WTC11 (cell line): Measurements from ENCODE around the gene PPARA. TPM values are rescaled to one million over a fixed set of nuclear protein-coding genes. Genes with fewer than 3 reads are reported as not detected.

Source experiments
- ATAC-seq: fragments of 200-7000 bp; cut with Tn5 transposase; 2 replicates; pipeline ENCODE4 v1.10.0; 2021; ENCODE audit warnings: mild to moderate bottlenecking, moderate library complexity
- CTCF ChIA-PET: fragments of 300-600 bp; sonication (Branson Sonifier 250); formaldehyde crosslinking; loops from one replicate; lab custom pipeline; 2021; ENCODE audit warnings: antibody characterized with exemption; lab: Charles Lee
- POLR2A ChIA-PET: fragments of 350-600 bp; sonication (Branson Sonifier 250); formaldehyde crosslinking; loops from one replicate; lab custom pipeline; 2021; ENCODE audit warnings: antibody characterized with exemption; lab: Charles Lee
- DNase-seq: peaks from one replicate; pipeline ENCODE4 v3.0.0; 2021; ENCODE audit warnings: low spot score
- H3K27ac Mint-ChIP-seq: 2 replicates; pipeline ENCODE4 v1.8.0; 2021; ENCODE audit warnings: mixed read lengths
- H3K27me3 Mint-ChIP-seq: 2 replicates; pipeline ENCODE4 v1.8.0; 2021; ENCODE audit warnings: low read depth, mild to moderate bottlenecking, moderate library complexity, mixed read lengths
- H3K36me3 Mint-ChIP-seq: 2 replicates; pipeline ENCODE4 v1.8.0; 2021; ENCODE audit warnings: mixed read lengths
- H3K4me1 Mint-ChIP-seq: 2 replicates; pipeline ENCODE4 v1.8.0; 2022; ENCODE audit warnings: mixed read lengths
- H3K4me3 Mint-ChIP-seq: 2 replicates; pipeline ENCODE4 v1.8.0; 2021; ENCODE audit warnings: mild to moderate bottlenecking, moderate library complexity, mixed read lengths
- H3K9me3 Mint-ChIP-seq: 2 replicates; pipeline ENCODE4 v1.8.0; 2021; ENCODE audit warnings: mixed read lengths
- CREB1 ChIP-seq: sonication (generic); formaldehyde crosslinking; IDR thresholded peaks from 2 replicates; pipeline ENCODE4 v1.8.0; 2023; ENCODE audit warnings: mild to moderate bottlenecking, missing genetic modification reagents
- ERG ChIP-seq: fragments of 250-450 bp; sonication (Bioruptor Pico); IDR thresholded peaks from 2 replicates; pipeline ENCODE4 v1.8.0; 2021; ENCODE audit warnings: mild to moderate bottlenecking
- ETV6 ChIP-seq: sonication (generic); formaldehyde crosslinking; IDR thresholded peaks from 2 replicates; pipeline ENCODE4 v1.8.1; 2022; ENCODE audit warnings: mild to moderate bottlenecking, missing genetic modification reagents
- GABPB1 ChIP-seq: sonication (generic); formaldehyde crosslinking; IDR thresholded peaks from 2 replicates; pipeline ENCODE4 v1.8.1; 2023; ENCODE audit warnings: mild to moderate bottlenecking, missing genetic modification reagents
- GTF2I ChIP-seq: fragments of 250-450 bp; sonication (Bioruptor Pico); conservative IDR thresholded peaks from 2 replicates; pipeline ENCODE4 v1.4.0; 2021; ENCODE audit warnings: mild to moderate bottlenecking
- KAT7 ChIP-seq: sonication (generic); formaldehyde crosslinking; IDR thresholded peaks from 2 replicates; pipeline ENCODE4 v1.8.1; 2023; ENCODE audit warnings: missing genetic modification reagents, mild to moderate bottlenecking, borderline replicate concordance
- MXD4 ChIP-seq: fragments of 250-450 bp; sonication (Bioruptor Pico); IDR thresholded peaks from 2 replicates; pipeline ENCODE4 v1.8.0; 2021; ENCODE audit warnings: mild to moderate bottlenecking, moderate library complexity, borderline replicate concordance
- NR2C2 ChIP-seq: sonication (generic); formaldehyde crosslinking; IDR thresholded peaks from 2 replicates; pipeline ENCODE4 v1.8.0; 2022; ENCODE audit warnings: mild to moderate bottlenecking, missing genetic modification reagents
- OVOL2 ChIP-seq: fragments of 250-450 bp; sonication (Bioruptor Pico); IDR thresholded peaks from 2 replicates; pipeline ENCODE4 v1.9.0; 2021; ENCODE audit warnings: mild to moderate bottlenecking, borderline replicate concordance
- RELA ChIP-seq: sonication (generic); formaldehyde crosslinking; IDR thresholded peaks from 2 replicates; pipeline ENCODE4 v1.8.1; 2022; ENCODE audit warnings: missing genetic modification reagents, mild to moderate bottlenecking, borderline replicate concordance
- SMAD3 ChIP-seq: sonication (generic); formaldehyde crosslinking; IDR thresholded peaks from 2 replicates; pipeline ENCODE4 v1.8.0; 2022; ENCODE audit warnings: missing genetic modification reagents, mild to moderate bottlenecking, borderline replicate concordance
- SMAD4 ChIP-seq: sonication (generic); formaldehyde crosslinking; IDR thresholded peaks from 2 replicates; pipeline ENCODE4 v1.8.0; 2022; ENCODE audit warnings: mild to moderate bottlenecking, missing genetic modification reagents
- ZBTB21 ChIP-seq: sonication (generic); formaldehyde crosslinking; IDR thresholded peaks from 2 replicates; pipeline ENCODE4 v1.8.1; 2023; ENCODE audit warnings: mild to moderate bottlenecking, missing genetic modification reagents, borderline replicate concordance
- ZNF138 ChIP-seq: sonication (generic); formaldehyde crosslinking; conservative IDR thresholded peaks from 2 replicates; pipeline ENCODE4 v1.8.1; 2022; ENCODE audit warnings: mild to moderate bottlenecking, moderate library complexity, missing genetic modification reagents
- ZNF263 ChIP-seq: sonication (generic); formaldehyde crosslinking; IDR thresholded peaks from 2 replicates; pipeline ENCODE4 v1.8.1; 2022; ENCODE audit warnings: low read depth, mild to moderate bottlenecking, moderate library complexity, missing genetic modification reagents
- ZNF317 ChIP-seq: sonication (generic); formaldehyde crosslinking; IDR thresholded peaks from 2 replicates; pipeline ENCODE4 v1.8.1; 2023; ENCODE audit warnings: low read depth, mild to moderate bottlenecking, moderate library complexity, missing genetic modification reagents, borderline replicate concordance
- ZNF423 ChIP-seq: fragments of 250-450 bp; sonication (Bioruptor Pico); IDR thresholded peaks from 2 replicates; pipeline ENCODE4 v2.1.2; 2022; ENCODE audit warnings: mild to moderate bottlenecking, moderate library complexity
- total RNA-seq: library from RNA; stranded (reverse); gene quantifications from 3 replicates; pipeline ENCODE4 v1.2.3, GENCODE V29; 2021
- TF ChIP-seq, protein P1 (sequence below): sonication (generic); formaldehyde crosslinking; IDR thresholded peaks from 2 replicates; pipeline ENCODE4 v1.8.1; 2023; ENCODE audit warnings: mild to moderate bottlenecking, moderate library complexity, missing genetic modification reagents
- TF ChIP-seq, protein P2 (sequence below): sonication (generic); formaldehyde crosslinking; IDR thresholded peaks from 2 replicates; pipeline ENCODE4 v1.8.1; 2023; ENCODE audit warnings: mild to moderate bottlenecking, missing genetic modification reagents, borderline replicate concordance

Gene PPARA
- total RNA-seq, 1 experiment from 2014 or later, result 9.3 TPM

- TF ChIP-seq, protein P1, sequence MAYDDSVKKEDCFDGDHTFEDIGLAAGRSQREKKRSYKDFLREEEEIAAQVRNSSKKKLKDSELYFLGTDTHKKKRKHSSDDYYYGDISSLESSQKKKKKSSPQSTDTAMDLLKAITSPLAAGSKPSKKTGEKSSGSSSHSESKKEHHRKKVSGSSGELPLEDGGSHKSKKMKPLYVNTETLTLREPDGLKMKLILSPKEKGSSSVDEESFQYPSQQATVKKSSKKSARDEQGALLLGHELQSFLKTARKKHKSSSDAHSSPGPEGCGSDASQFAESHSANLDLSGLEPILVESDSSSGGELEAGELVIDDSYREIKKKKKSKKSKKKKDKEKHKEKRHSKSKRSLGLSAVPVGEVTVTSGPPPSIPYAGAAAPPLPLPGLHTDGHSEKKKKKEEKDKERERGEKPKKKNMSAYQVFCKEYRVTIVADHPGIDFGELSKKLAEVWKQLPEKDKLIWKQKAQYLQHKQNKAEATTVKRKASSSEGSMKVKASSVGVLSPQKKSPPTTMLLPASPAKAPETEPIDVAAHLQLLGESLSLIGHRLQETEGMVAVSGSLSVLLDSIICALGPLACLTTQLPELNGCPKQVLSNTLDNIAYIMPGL (CRISPR knock-in tag), result peak; percentile 49; the same call in 1 of the 2 replicates
- no peak for TF ChIP-seq RELA (CRISPR knock-in tag)
- TF ChIP-seq, protein P2, sequence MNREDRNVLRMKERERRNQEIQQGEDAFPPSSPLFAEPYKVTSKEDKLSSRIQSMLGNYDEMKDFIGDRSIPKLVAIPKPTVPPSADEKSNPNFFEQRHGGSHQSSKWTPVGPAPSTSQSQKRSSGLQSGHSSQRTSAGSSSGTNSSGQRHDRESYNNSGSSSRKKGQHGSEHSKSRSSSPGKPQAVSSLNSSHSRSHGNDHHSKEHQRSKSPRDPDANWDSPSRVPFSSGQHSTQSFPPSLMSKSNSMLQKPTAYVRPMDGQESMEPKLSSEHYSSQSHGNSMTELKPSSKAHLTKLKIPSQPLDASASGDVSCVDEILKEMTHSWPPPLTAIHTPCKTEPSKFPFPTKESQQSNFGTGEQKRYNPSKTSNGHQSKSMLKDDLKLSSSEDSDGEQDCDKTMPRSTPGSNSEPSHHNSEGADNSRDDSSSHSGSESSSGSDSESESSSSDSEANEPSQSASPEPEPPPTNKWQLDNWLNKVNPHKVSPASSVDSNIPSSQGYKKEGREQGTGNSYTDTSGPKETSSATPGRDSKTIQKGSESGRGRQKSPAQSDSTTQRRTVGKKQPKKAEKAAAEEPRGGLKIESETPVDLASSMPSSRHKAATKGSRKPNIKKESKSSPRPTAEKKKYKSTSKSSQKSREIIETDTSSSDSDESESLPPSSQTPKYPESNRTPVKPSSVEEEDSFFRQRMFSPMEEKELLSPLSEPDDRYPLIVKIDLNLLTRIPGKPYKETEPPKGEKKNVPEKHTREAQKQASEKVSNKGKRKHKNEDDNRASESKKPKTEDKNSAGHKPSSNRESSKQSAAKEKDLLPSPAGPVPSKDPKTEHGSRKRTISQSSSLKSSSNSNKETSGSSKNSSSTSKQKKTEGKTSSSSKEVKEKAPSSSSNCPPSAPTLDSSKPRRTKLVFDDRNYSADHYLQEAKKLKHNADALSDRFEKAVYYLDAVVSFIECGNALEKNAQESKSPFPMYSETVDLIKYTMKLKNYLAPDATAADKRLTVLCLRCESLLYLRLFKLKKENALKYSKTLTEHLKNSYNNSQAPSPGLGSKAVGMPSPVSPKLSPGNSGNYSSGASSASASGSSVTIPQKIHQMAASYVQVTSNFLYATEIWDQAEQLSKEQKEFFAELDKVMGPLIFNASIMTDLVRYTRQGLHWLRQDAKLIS (CRISPR knock-in tag), result no peak
- TF ChIP-seq, all 79 proteins: peak for 4
These were observed 540 bp downstream of the PPARA start (continued) for GRCh38 chr22:46150655-46151477.

- H3K4me3 Mint-ChIP-seq, result no peak overlapping the region
- TF ChIP-seq NR2C2 (CRISPR knock-in tag) (no peak), SMAD4 (CRISPR knock-in tag) (no peak), KAT7 (CRISPR knock-in tag) (no peak), SMAD3 (CRISPR knock-in tag) (no peak), GABPB1 (CRISPR knock-in tag) (no peak), ERG (CRISPR knock-in tag) (no peak), ZNF138 (no peak), ZBTB21 (CRISPR knock-in tag) (no peak), OVOL2 (CRISPR knock-in tag) (no peak)
- ATAC-seq (no peak), DNase-seq (no peak)
- ChIA-PET POLR2A (no interaction called here), CTCF (no interaction called here)
- peaks cover 27% of the 10 kb centered on the region for H3K27me3 Mint-ChIP-seq
- H3K36me3 Mint-ChIP-seq, result peaks cover 4% of the 10 kb centered on the region; the same call in 1 of the 2 replicates
- H3K4me1 Mint-ChIP-seq, result peaks cover 7% of the 10 kb centered on the region
- H3K9me3 Mint-ChIP-seq, result no peaks in the 10 kb centered on the region
- no peak overlapping the region for H3K27ac Mint-ChIP-seq
These were observed 3.6 kb downstream of the PPARA start for GRCh38 chr22:46153930-46154329.

DNA sequence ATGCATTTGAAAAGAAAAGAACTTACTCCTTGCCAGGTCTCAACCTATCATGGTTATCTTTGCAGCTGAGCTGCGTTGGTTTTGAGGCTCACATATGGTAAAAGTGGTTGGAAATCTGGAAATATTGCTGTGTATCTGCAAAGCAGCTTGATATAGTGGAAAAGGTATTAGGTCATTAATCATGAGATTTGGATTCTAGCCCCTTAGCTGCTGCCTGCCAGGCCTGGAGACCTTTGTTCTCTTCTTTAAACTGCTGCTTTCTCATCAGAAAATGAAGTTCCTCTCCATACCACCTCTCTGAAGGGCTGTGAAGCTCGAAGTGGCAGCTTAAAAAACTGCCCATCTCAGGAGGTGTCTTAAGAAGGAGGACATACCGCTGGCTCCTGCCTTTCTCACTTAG lies 5.7 kb downstream of the PPARA start:
- DNase-seq (no peak), ATAC-seq (no peak)
- ChIA-PET POLR2A (no interaction called here), CTCF (interaction anchor here (1.1 kb wide), 1 partner anchor 150 kb away, joined by 3 read pairs; no protein-coding TSS in a partner anchor)
- TF ChIP-seq MXD4 (CRISPR knock-in tag), result no peak
- TF ChIP-seq GABPB1 (CRISPR knock-in tag), result no peak
- no peak for TF ChIP-seq ZNF423 (CRISPR knock-in tag)
- TF ChIP-seq ZNF317 (CRISPR knock-in tag), result no peak
- no peak for TF ChIP-seq CREB1 (CRISPR knock-in tag)
- TF ChIP-seq ETV6, result no peak
- TF ChIP-seq GTF2I (CRISPR knock-in tag), result no peak
- no peak for TF ChIP-seq ZNF263 (CRISPR knock-in tag)
- Mint-ChIP-seq H3K4me1 (peaks cover 2% of the 10 kb centered on the region; the same call in 1 of the 2 replicates), H3K4me3 (no peak overlapping the region), H3K27me3 (peaks cover 17% of the 10 kb centered on the region), H3K27ac (no peak overlapping the region), H3K36me3 (peaks cover 4% of the 10 kb centered on the region; the same call in 1 of the 2 replicates), H3K9me3 (no peaks in the 10 kb centered on the region)
